ENCODE data around the gene NOA1.

The NOA1 gene

GRCh38 chr4:56914336-56914735 lies 63.1 kb downstream of the NOA1 start:
- peaks cover 24% of the 10 kb centered on the region for H3K4me1 ChIP-seq (ENCODE audit: control insufficient read depth, insufficient read depth, low read length)
- H3K27ac ChIP-seq (ENCODE audit: low read depth, low read length): no peak overlapping the region
- no peak overlapping the region for H3K9ac ChIP-seq (ENCODE audit: low read length)
- no peaks in the 10 kb centered on the region for H3K9me3 ChIP-seq (ENCODE audit: control insufficient read depth, insufficient read depth, low read depth, low read length)
- no peaks in the 10 kb centered on the region for H3K27me3 ChIP-seq (ENCODE audit: control insufficient read depth, insufficient read depth, low read length)
- H3K36me3 ChIP-seq (ENCODE audit: control insufficient read depth, insufficient read depth, low read length): peaks cover 68% of the 10 kb centered on the region
- no peak overlapping the region for H3K4me3 ChIP-seq (ENCODE audit: low read depth, low read length)

All from HUES6 (cell line).